ENCODE results near the gene SLC16A7. TPM values are rescaled to one million over a fixed set of nuclear protein-coding genes. Genes with fewer than 3 reads are reported as not detected.

SLC16A7 gene
- total RNA-seq, 1 donor from 2014 or later = 1.8 TPM

DNA sequence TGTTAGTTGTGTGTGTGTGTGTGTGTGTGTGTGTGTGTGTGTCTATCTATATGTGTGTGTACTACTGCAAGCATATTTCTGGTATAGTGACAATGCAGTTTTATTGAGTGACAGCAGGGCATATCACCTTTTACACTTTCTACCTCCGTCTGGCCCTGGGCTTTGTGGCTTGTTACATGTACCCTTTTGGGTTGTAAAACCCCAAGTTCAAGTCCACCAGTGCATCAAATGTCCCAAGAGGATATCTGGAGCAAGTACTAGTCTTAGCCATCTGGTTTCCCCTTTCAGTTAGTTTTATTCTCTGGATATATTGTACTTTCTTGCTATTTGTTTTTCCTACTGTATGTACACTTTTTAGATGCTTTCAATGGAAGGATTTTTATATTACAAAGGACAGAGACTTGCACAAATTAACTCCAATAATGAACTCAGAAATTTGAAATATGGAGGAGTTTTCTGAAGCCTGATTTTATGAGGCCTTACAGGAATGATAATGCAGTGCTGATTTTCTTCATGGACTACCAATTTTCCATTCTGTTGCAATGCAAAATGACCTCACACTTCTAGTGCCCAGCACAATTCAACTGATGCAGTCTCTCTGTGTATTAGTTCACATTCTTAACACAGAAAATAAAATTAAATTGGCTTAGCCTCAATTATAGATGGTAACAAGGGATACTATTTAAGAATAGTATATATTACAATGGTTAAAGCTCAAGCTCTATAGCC is 29.1 kb downstream of the SLC16A7 start:
- Histone ChIP-seq H3K9me3 (ENCODE audit: low read depth) (no peaks in the 10 kb centered on the region), H3K36me3 (no peaks in the 10 kb centered on the region), H3K27ac (no peak overlapping the region), H3F3A (ENCODE audit: low read depth) (no peaks in the 10 kb centered on the region), H3K27me3 (no peaks in the 10 kb centered on the region), H3K79me2 (ENCODE audit: low read depth) (no peaks in the 10 kb centered on the region), H4K20me1 (ENCODE audit: low read depth) (no peaks in the 10 kb centered on the region), H3K4me1 (no peaks in the 10 kb centered on the region), H2AFZ (replicated peaks) (no peak overlapping the region), H3K4me3 (no peak overlapping the region), H3K9ac (no peak overlapping the region), H3K4me2 (no peak overlapping the region)
- Mint-ChIP-seq H3K27ac (no peak overlapping the region), H3K4me3 (no peak overlapping the region), H3K9me3 (no peaks in the 10 kb centered on the region), H3K4me1 (peaks cover 3% of the 10 kb centered on the region), H3K36me3 (no peaks in the 10 kb centered on the region), H3K27me3 (ENCODE audit: insufficient read depth, low read depth) (no peaks in the 10 kb centered on the region)
- TF ChIP-seq, protein P1, sequence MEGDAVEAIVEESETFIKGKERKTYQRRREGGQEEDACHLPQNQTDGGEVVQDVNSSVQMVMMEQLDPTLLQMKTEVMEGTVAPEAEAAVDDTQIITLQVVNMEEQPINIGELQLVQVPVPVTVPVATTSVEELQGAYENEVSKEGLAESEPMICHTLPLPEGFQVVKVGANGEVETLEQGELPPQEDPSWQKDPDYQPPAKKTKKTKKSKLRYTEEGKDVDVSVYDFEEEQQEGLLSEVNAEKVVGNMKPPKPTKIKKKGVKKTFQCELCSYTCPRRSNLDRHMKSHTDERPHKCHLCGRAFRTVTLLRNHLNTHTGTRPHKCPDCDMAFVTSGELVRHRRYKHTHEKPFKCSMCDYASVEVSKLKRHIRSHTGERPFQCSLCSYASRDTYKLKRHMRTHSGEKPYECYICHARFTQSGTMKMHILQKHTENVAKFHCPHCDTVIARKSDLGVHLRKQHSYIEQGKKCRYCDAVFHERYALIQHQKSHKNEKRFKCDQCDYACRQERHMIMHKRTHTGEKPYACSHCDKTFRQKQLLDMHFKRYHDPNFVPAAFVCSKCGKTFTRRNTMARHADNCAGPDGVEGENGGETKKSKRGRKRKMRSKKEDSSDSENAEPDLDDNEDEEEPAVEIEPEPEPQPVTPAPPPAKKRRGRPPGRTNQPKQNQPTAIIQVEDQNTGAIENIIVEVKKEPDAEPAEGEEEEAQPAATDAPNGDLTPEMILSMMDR (IDR thresholded peaks at IDR 0.05) = no peak
- DNase-seq (ENCODE audit: low spot score) = no peak

DNA sequence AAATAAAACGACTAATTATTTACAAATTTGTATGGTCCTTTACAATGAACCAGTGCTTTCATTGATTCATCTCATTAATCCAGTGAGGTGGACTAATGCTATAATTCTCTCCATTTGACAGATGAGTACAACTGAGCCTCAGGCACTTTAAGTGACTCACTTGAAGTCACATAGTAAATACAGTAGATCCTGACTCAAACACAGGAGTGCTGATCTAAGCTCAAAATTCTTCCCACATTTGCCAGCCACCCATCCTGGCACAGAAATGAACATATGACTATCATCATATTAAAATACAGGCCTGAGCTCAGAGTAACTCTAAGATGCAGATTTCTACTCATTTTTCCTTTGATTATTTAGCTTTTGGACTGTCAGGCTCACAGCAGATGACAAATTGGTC is 30.6 kb downstream of the SLC16A7 start:
- Mint-ChIP-seq H3K27me3 (ENCODE audit: insufficient read depth, low read depth) (no peaks in the 10 kb centered on the region), H3K36me3 (no peaks in the 10 kb centered on the region), H3K4me3 (no peak overlapping the region), H3K9me3 (no peaks in the 10 kb centered on the region), H3K27ac (no peak overlapping the region), H3K4me1 (no peaks in the 10 kb centered on the region)
- H2AFZ ChIP-seq (replicated peaks) = no peak overlapping the region
- no peaks in the 10 kb centered on the region for H3K36me3 ChIP-seq
- H3K9me3 ChIP-seq (ENCODE audit: low read depth) = no peaks in the 10 kb centered on the region
- H3K27ac ChIP-seq = no peak overlapping the region
- no peaks in the 10 kb centered on the region for H3K4me1 ChIP-seq
- TF ChIP-seq EZH2phosphoT487 (IDR thresholded peaks at IDR 0.05) (no peak), EZH2 (IDR thresholded peaks at IDR 0.05) (no peak)
- TF ChIP-seq, protein P1 (IDR thresholded peaks at IDR 0.05) = no peak
- no peak for DNase-seq (ENCODE audit: low spot score)
- H3F3A ChIP-seq (ENCODE audit: low read depth) = no peaks in the 10 kb centered on the region
- no peak overlapping the region for H3K4me2 ChIP-seq
- H4K20me1 ChIP-seq (ENCODE audit: low read depth) = no peaks in the 10 kb centered on the region
- H3K27me3 ChIP-seq = no peaks in the 10 kb centered on the region
- no peak overlapping the region for H3K4me3 ChIP-seq
- no peak overlapping the region for H3K9ac ChIP-seq
- H3K79me2 ChIP-seq (ENCODE audit: low read depth) = no peaks in the 10 kb centered on the region

DNA sequence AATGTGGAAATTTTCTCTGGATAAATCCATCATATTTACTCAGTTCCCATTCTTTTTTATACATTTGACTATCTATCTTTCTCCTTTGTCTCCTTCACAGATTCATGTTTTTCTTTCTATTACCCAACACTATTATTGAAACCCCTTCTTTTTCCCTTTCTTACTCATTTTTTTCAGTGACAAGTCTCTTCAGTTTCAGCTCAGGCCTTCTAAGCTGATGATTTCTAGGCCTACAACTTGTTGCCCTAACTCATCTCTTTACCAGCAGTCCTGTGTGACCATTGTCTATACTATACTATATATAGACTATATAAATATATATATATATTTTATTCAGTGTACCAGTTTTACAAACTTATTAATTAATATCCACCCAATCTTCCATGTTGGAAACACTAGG is 31.8 kb downstream of the SLC16A7 start:
- no peaks in the 10 kb centered on the region for H3K9me3 ChIP-seq (ENCODE audit: low read depth)
- no peak overlapping the region for H3K4me2 ChIP-seq
- H4K20me1 ChIP-seq (ENCODE audit: low read depth) = no peaks in the 10 kb centered on the region
- H3K79me2 ChIP-seq (ENCODE audit: low read depth) = no peaks in the 10 kb centered on the region
- no peaks in the 10 kb centered on the region for H3K36me3 ChIP-seq
- no peak overlapping the region for H3K4me3 ChIP-seq
- Mint-ChIP-seq H3K4me1 (no peaks in the 10 kb centered on the region), H3K27ac (no peak overlapping the region), H3K4me3 (no peak overlapping the region), H3K9me3 (no peaks in the 10 kb centered on the region), H3K27me3 (ENCODE audit: insufficient read depth, low read depth) (no peaks in the 10 kb centered on the region), H3K36me3 (no peaks in the 10 kb centered on the region)
- no peaks in the 10 kb centered on the region for H3K4me1 ChIP-seq
- no peak for DNase-seq (ENCODE audit: low spot score)
- H3K27me3 ChIP-seq = no peaks in the 10 kb centered on the region
- no peaks in the 10 kb centered on the region for H3F3A ChIP-seq (ENCODE audit: low read depth)
- no peak overlapping the region for H2AFZ ChIP-seq (replicated peaks)
- no peak overlapping the region for H3K27ac ChIP-seq
- no peak overlapping the region for H3K9ac ChIP-seq
- TF ChIP-seq EZH2 (IDR thresholded peaks at IDR 0.05) (no peak), EZH2phosphoT487 (IDR thresholded peaks at IDR 0.05) (no peak)
- TF ChIP-seq, protein P1 (IDR thresholded peaks at IDR 0.05) = no peak
